HepG2 (cell line): ENCODE results near the gene GDPD4. TPM values are rescaled to one million over a fixed set of nuclear protein-coding genes. Genes with fewer than 3 reads are reported as not detected.
A peak's percentile ranks its signal among the peaks of the same experiment; 100 is the strongest.

Source experiments
- FOSL2 ChIP-seq: sonication (generic); formaldehyde crosslinking; IDR thresholded peaks from 2 replicates; pipeline ENCODE4 v1.4.0; 2020; ENCODE audit warnings: missing genetic modification reagents
- FOXA1 ChIP-seq, 2 experiments: fragments of 450-650 bp in 1 of 2; sonication (generic) in 1 of 2; formaldehyde crosslinking in 1 of 2; IDR thresholded peaks; 2 replicates each; pipeline versions ENCODE4 v1.4.0 to v1.6.1; 2016 to 2020; ENCODE audit warnings: missing genetic modification reagents in 1 of 2
- GZF1 ChIP-seq: sonication (generic); formaldehyde crosslinking; IDR thresholded peaks from 2 replicates; pipeline ENCODE4 v1.5.1; 2020; ENCODE audit warnings: mild to moderate bottlenecking, missing genetic modification reagents
- HNF4G ChIP-seq, 2 experiments: sonication (generic) in 1 of 2; formaldehyde crosslinking in 1 of 2; IDR thresholded peaks; 2 replicates each; pipeline versions ENCODE4 v1.4.0 to v1.6.1; 2011 to 2020; ENCODE audit warnings: borderline replicate concordance in 2 of 2, low read depth in 2 of 2, mild to moderate bottlenecking in 2 of 2, low read length in 1 of 2, missing genetic modification reagents in 1 of 2, moderate library complexity in 1 of 2
- IRF9 ChIP-seq: sonication (generic); formaldehyde crosslinking; IDR thresholded peaks from 2 replicates; pipeline ENCODE4 v1.8.0; 2022; ENCODE audit warnings: missing genetic modification reagents, mild to moderate bottlenecking, borderline replicate concordance
- KDM1A ChIP-seq: IDR thresholded peaks from 2 replicates; pipeline ENCODE4 v1.6.1; 2016; ENCODE audit warnings: missing compliant biosample characterization
- KDM5B ChIP-seq: sonication (generic); formaldehyde crosslinking; IDR thresholded peaks from 2 replicates; pipeline ENCODE4 v1.4.0; 2020; ENCODE audit warnings: missing genetic modification reagents, mild to moderate bottlenecking, borderline replicate concordance
- LCORL ChIP-seq, 2 experiments: fragments of 450-650 bp in 1 of 2; sonication (generic) in 1 of 2; formaldehyde crosslinking in 1 of 2; IDR thresholded peaks; 2 replicates each; pipeline versions ENCODE4 v1.5.0 to v1.6.1; 2017 to 2020; ENCODE audit warnings: antibody characterized with exemption in 1 of 2, missing genetic modification reagents in 1 of 2
- NFE2 ChIP-seq: sonication (generic); formaldehyde crosslinking; IDR thresholded peaks from 2 replicates; pipeline ENCODE4 v1.4.0; 2020; ENCODE audit warnings: missing genetic modification reagents
- NR2F6 ChIP-seq, 2 experiments: IDR thresholded peaks; 2 replicates each; pipeline ENCODE4 v1.6.1; 2016; ENCODE audit warnings: antibody characterized with exemption in 1 of 2, mild to moderate bottlenecking in 1 of 2
- PITX1 ChIP-seq: sonication (generic); formaldehyde crosslinking; IDR thresholded peaks from 2 replicates; pipeline ENCODE4 v1.5.1; 2020; ENCODE audit warnings: mild to moderate bottlenecking, missing genetic modification reagents
- SNAPC2 ChIP-seq: sonication (generic); formaldehyde crosslinking; IDR thresholded peaks from 2 replicates; pipeline ENCODE4 v1.8.1; 2022; ENCODE audit warnings: mild to moderate bottlenecking, missing genetic modification reagents
- SUZ12 ChIP-seq: fragments of 150-350 bp; IDR thresholded peaks from 2 replicates; pipeline ENCODE4 v1.6.1; 2014; ENCODE audit warnings: low read depth, low read length
- TEAD3 ChIP-seq: optimal IDR thresholded peaks from 2 replicates; pipeline ENCODE3; 2016; ENCODE audit warnings: borderline replicate concordance
- THAP11 ChIP-seq: IDR thresholded peaks from 2 replicates; pipeline ENCODE4 v1.6.1; 2016; ENCODE audit warnings: missing biosample characterization, missing genetic modification reagents
- TIGD3 ChIP-seq: sonication (generic); formaldehyde crosslinking; IDR thresholded peaks from 2 replicates; pipeline ENCODE4 v1.5.1; 2020; ENCODE audit warnings: mild to moderate bottlenecking, missing genetic modification reagents, borderline replicate concordance
- ZNF234 ChIP-seq: sonication (generic); formaldehyde crosslinking; conservative IDR thresholded peaks from 2 replicates; pipeline ENCODE4 v1.5.1; 2020; ENCODE audit warnings: mild to moderate bottlenecking, missing genetic modification reagents
- ZNF251 ChIP-seq: sonication (generic); formaldehyde crosslinking; IDR thresholded peaks from 2 replicates; pipeline ENCODE4 v1.9.0; 2021; ENCODE audit warnings: mild to moderate bottlenecking, missing genetic modification reagents
- ZNF292 ChIP-seq: sonication (generic); formaldehyde crosslinking; IDR thresholded peaks from 2 replicates; pipeline ENCODE4 v1.8.1; 2022; ENCODE audit warnings: mild to moderate bottlenecking, low read depth, missing genetic modification reagents, borderline replicate concordance
- ZNF556 ChIP-seq: sonication (generic); formaldehyde crosslinking; IDR thresholded peaks from 2 replicates; pipeline ENCODE4 v1.4.0; 2020; ENCODE audit warnings: mild to moderate bottlenecking, missing genetic modification reagents, borderline replicate concordance
- ZNF652 ChIP-seq: IDR thresholded peaks from 2 replicates; pipeline ENCODE4 v1.6.1; 2016; ENCODE audit warnings: low read depth, borderline replicate concordance
- ZNF670 ChIP-seq: sonication (generic); formaldehyde crosslinking; IDR thresholded peaks from 2 replicates; pipeline ENCODE4 v1.8.0; 2022; ENCODE audit warnings: mild to moderate bottlenecking, missing genetic modification reagents, borderline replicate concordance
- ZNF770 ChIP-seq: sonication (generic); formaldehyde crosslinking; IDR thresholded peaks from 2 replicates; pipeline ENCODE4 v1.5.0; 2020; ENCODE audit warnings: mild to moderate bottlenecking, missing genetic modification reagents
- ZNF772 ChIP-seq: sonication (generic); formaldehyde crosslinking; IDR thresholded peaks from 2 replicates; pipeline ENCODE4 v1.5.0; 2020; ENCODE audit warnings: mild to moderate bottlenecking, missing genetic modification reagents
- ZNF788 ChIP-seq: sonication (generic); formaldehyde crosslinking; IDR thresholded peaks from 2 replicates; pipeline ENCODE4 v1.5.0; 2020; ENCODE audit warnings: mild to moderate bottlenecking, missing genetic modification reagents, borderline replicate concordance
- polyA plus RNA-seq, 8 experiments: library from polyadenylated mRNA; depleted of rRNA in 3 of 8; stranded (reverse) in 7 of 8; unstranded in 1 of 8; fragments of >200 nt; fragmentation: Illumina TruSeq in 4 of 8; extraction: Trizol in 4 of 8; gene quantifications; 2 replicates each; pipeline versions ENCODE4 v1.2.1 to v1.2.3, GENCODE V29; 2011 to 2016; ENCODE audit warnings: low read depth in 4 of 8, missing spikeins in 1 of 8, mixed read lengths in 1 of 8; ENCODE audit not compliant: insufficient read depth in 1 of 8
- total RNA-seq, 5 experiments: library from RNA; depleted of rRNA; stranded (reverse); fragments of >200 nt; fragmentation: Illumina TruSeq; extraction: Trizol; gene quantifications; 2 replicates each; pipeline ENCODE4 v1.2.3, GENCODE V29; 2016; ENCODE audit warnings: low read depth in 1 of 5

Gene GDPD4
- total and polyA plus RNA-seq, 2 of the 13 experiments (the other 11 are each of a cell fraction or from before 2014, with no cell fraction given) = not detected

- TF ChIP-seq TIGD3 (0 out of 2 replicates have a peak, but pooled peaks have one; percentile 38), ZNF652 (CRISPR knock-in tag) (no peak), NFE2 (CRISPR knock-in tag) (no peak), KDM5B (peak; percentile 14; the same call in 1 of the 2 replicates), FOSL2 (peak; percentile 22; the same call in 1 of the 2 replicates), NR2F6 (IDR thresholded peaks at IDR 0.05) (peak; percentile 96), NR2F6 (CRISPR knock-in tag; IDR thresholded peaks at IDR 0.05) (peak; percentile 98), ZNF788 (CRISPR knock-in tag) (peak; percentile 39; the same call in 1 of the 2 replicates), ZNF292 (CRISPR knock-in tag) (peak; percentile 75; the same call in 1 of the 2 replicates), ZNF234 (no peak), ZNF556 (CRISPR knock-in tag) (peak; percentile 28; the same call in 1 of the 2 replicates), SNAPC2 (CRISPR knock-in tag) (no peak), SUZ12 (no peak), IRF9 (CRISPR knock-in tag) (peak; percentile 40; the same call in 1 of the 2 replicates), ZNF251 (no peak), FOXA1 (IDR thresholded peaks at IDR 0.05) (no peak), FOXA1 (CRISPR knock-in tag; IDR thresholded peaks at IDR 0.05) (peak; percentile 54; the same call in 1 of the 2 replicates), LCORL (IDR thresholded peaks at IDR 0.05) (no peak), LCORL (CRISPR knock-in tag; IDR thresholded peaks at IDR 0.05) (peak; percentile 46; the same call in 1 of the 2 replicates), HNF4G (IDR thresholded peaks at IDR 0.05; ENCODE audit: borderline replicate concordance, low read depth, low read length) (peak; percentile 36; the same call in 1 of the 2 replicates), HNF4G (CRISPR knock-in tag; IDR thresholded peaks at IDR 0.05; ENCODE audit: borderline replicate concordance, low read depth) (no peak), TEAD3 (CRISPR knock-in tag) (peak; percentile 64), GZF1 (CRISPR knock-in tag) (0 out of 2 replicates have a peak, but pooled peaks have one; percentile 34), ZNF772 (CRISPR knock-in tag) (0 out of 2 replicates have a peak, but pooled peaks have one; percentile 34), PITX1 (peak; percentile 92), ZNF670 (CRISPR knock-in tag) (0 out of 2 replicates have a peak, but pooled peaks have one; percentile 33), ZNF770 (CRISPR knock-in tag) (peak; percentile 59), KDM1A (CRISPR knock-in tag) (no peak), THAP11 (0 out of 2 replicates have a peak, but pooled peaks have one; percentile 13)
These were observed 129.4 kb downstream of the GDPD4 start (continued) for GRCh38 chr11:77171885-77172665.
